HPDE6-E6E7 (cell line): Measurements from ENCODE around the gene TRAF4.
"Not testable (repeated sequence)": the region's sequence is repeated elsewhere in the genome, so short reads cannot be mapped to it uniquely, and the experiment has no call there.

Source experiments
- DNase-seq: peaks from one replicate; pipeline ENCODE4 v3.0.0; 2011; ENCODE audit warnings: missing footprints; ENCODE audit errors: extremely low spot score

The TRAF4 gene

GRCh38 chr17:28714281-28714680 is 29.5 kb upstream of the TRAF4 start:
- DNase-seq, result no peak

GRCh38 chr17:28715217-28715616 is 28.6 kb upstream of the TRAF4 start:
- no peak for DNase-seq

GRCh38 chr17:28716740-28717577 is 26.9 kb upstream of the TRAF4 start:
- DNase-seq, result no peak

- DNase-seq, result peak; percentile 51
Observed at GRCh38 chr17:28717578-28718332, 26.1 kb upstream of the TRAF4 start, which contains the start of gene RAB34. Gene RAB34, minus strand, starts transcription at chr17:28717868. Its CDS starts 602 bp downstream, at chr17:28717266.

- no peak for DNase-seq
Observed at GRCh38 chr17:28718333-28719020, 25.3 kb upstream of the TRAF4 start.

- DNase-seq, result no peak
Observed at GRCh38 chr17:28719021-28719433, 24.8 kb upstream of the TRAF4 start.

GRCh38 chr17:28720247-28720996 is 23.4 kb upstream of the TRAF4 start:
- no peak for DNase-seq

- DNase-seq, result not testable (repeated sequence)
Observed at GRCh38 chr17:28720997-28721329, 22.8 kb upstream of the TRAF4 start.

GRCh38 chr17:28722417-28723158 is 21.2 kb upstream of the TRAF4 start:
- DNase-seq, result no peak

- DNase-seq, result no peak
Observed at GRCh38 chr17:28723159-28723835, 20.5 kb upstream of the TRAF4 start.

- DNase-seq, result not testable (repeated sequence)
Observed at GRCh38 chr17:28723836-28724499, 19.8 kb upstream of the TRAF4 start.

GRCh38 chr17:28724500-28725165 is 19.2 kb upstream of the TRAF4 start:
- no peak for DNase-seq

GRCh38 chr17:28725166-28725659 is 18.6 kb upstream of the TRAF4 start:
- no peak for DNase-seq

GRCh38 chr17:28725660-28726225 is 18.1 kb upstream of the TRAF4 start:
- DNase-seq, result no peak

- no peak for DNase-seq
Observed at GRCh38 chr17:28726226-28726626, 17.6 kb upstream of the TRAF4 start, which contains the start of gene TLCD1. Gene TLCD1, minus strand, starts transcription at chr17:28726233. Its CDS starts 136 bp downstream, at chr17:28726097.

- no peak for DNase-seq
Observed at GRCh38 chr17:28726627-28727491, 17.0 kb upstream of the TRAF4 start.

GRCh38 chr17:28728364-28729200 is 15.2 kb upstream of the TRAF4 start, which contains the start of gene NEK8:
Gene NEK8, plus strand, starts transcription at chr17:28728788. Its CDS starts 26 bp downstream, at chr17:28728814.
- no peak for DNase-seq
